HL-60 (cell line): Measurements from ENCODE around the gene ANO2.

ENCODE experiments used
- DNase-seq, 2 experiments: peaks; one replicate each; pipeline ENCODE4 v3.0.0-alpha.2; 2010 to 2020; ENCODE audit warnings: low read depth in 1 of 2, low spot score in 1 of 2
- H3K27ac ChIP-seq: fragments of 250-450 bp; sonication (Bioruptor Pico); replicated peaks from 2 replicates; pipeline ENCODE4 v1.5.1; 2020; ENCODE audit warnings: mild to moderate bottlenecking, moderate library complexity
- H3K27me3 ChIP-seq: fragments of 250-450 bp; sonication (Bioruptor Pico); 2 replicates; pipeline ENCODE4 v1.5.1; 2021; ENCODE audit warnings: mild to moderate bottlenecking, moderate library complexity; ENCODE audit not compliant: insufficient read depth, poor library complexity, severe bottlenecking
- H3K4me3 ChIP-seq: replicated peaks from 2 replicates; pipeline ENCODE4 v1.5.1; 2011; ENCODE audit warnings: mild to moderate bottlenecking, control low read depth, low read length; ENCODE audit not compliant: insufficient read depth
- CTCF ChIP-seq: IDR thresholded peaks from one replicate; pipeline ENCODE4 v1.5.1; 2011; ENCODE audit warnings: low read length, control low read depth, inconsistent platforms; ENCODE audit not compliant: insufficient read depth
- GABPA ChIP-seq: IDR thresholded peaks from 2 replicates; pipeline ENCODE4 v1.6.1; 2012; ENCODE audit warnings: low read depth
- POLR2AphosphoS5 ChIP-seq: IDR thresholded peaks from 2 replicates; pipeline ENCODE4 v1.6.1; 2012; ENCODE audit warnings: low read depth
- REST ChIP-seq: IDR thresholded peaks from 2 replicates; pipeline ENCODE4 v1.6.1; 2012; ENCODE audit warnings: low read depth; ENCODE audit not compliant: insufficient replicate concordance
- SPI1 ChIP-seq: IDR thresholded peaks from 2 replicates; pipeline ENCODE4 v1.6.1; 2012; ENCODE audit warnings: low read depth, mild to moderate bottlenecking, borderline replicate concordance

Gene ANO2

GRCh38 chr12:5615760-5616159, 329.3 kb downstream of the ANO2 start:
- Histone ChIP-seq H3K27me3 (no peaks in the 10 kb centered on the region), H3K4me3 (no peak overlapping the region), H3K27ac (no peak overlapping the region)
- TF ChIP-seq SPI1 (no peak), POLR2AphosphoS5 (no peak), CTCF (no peak), REST (no peak), GABPA (no peak)
- DNase-seq: no peak

GRCh38 chr12:5614256-5614655, 330.8 kb downstream of the ANO2 start:
- Histone ChIP-seq H3K27me3 (no peaks in the 10 kb centered on the region), H3K27ac (no peak overlapping the region), H3K4me3 (no peak overlapping the region)
- no peak for DNase-seq
- no peak for TF ChIP-seq GABPA
- no peak for TF ChIP-seq POLR2AphosphoS5
- TF ChIP-seq SPI1: no peak
- TF ChIP-seq CTCF: no peak
- no peak for TF ChIP-seq REST

GRCh38 chr12:5612556-5613410, 332.3 kb downstream of the ANO2 start:
- TF ChIP-seq POLR2AphosphoS5 (no peak), SPI1 (no peak), REST (no peak), GABPA (no peak), CTCF (no peak)
- Histone ChIP-seq H3K27me3 (no peaks in the 10 kb centered on the region), H3K27ac (no peak overlapping the region), H3K4me3 (no peak overlapping the region)
- no peak for DNase-seq
